DOHH2 (cell line): ENCODE results near the gene INHA.

Experiments
- H3F3A ChIP-seq: fragments of 200-600 bp; sonication (generic), shearing (Covaris generic); 2 replicates; pipeline ENCODE4 v1.6.0; 2016; ENCODE audit warnings: antibody characterized with exemption, mild to moderate bottlenecking; ENCODE audit not compliant: control insufficient read depth, insufficient read depth
- H3K27ac ChIP-seq: fragments of 200-600 bp; sonication (generic); 2 replicates; pipeline ENCODE4 v1.5.1; 2014; ENCODE audit warnings: low read depth, mild to moderate bottlenecking, low read length, moderate library complexity
- H3K27me3 ChIP-seq: fragments of 200-600 bp; sonication (generic); 2 replicates; pipeline ENCODE4 v1.6.1; 2014; ENCODE audit warnings: mild to moderate bottlenecking, low read length, mixed read lengths; ENCODE audit not compliant: control insufficient read depth
- H3K36me3 ChIP-seq: fragments of 200-600 bp; sonication (generic); 2 replicates; pipeline ENCODE4 v1.6.1; 2014; ENCODE audit warnings: mild to moderate bottlenecking, low read length, moderate library complexity, mixed read lengths; ENCODE audit not compliant: control insufficient read depth
- H3K4me1 ChIP-seq: fragments of 200-600 bp; sonication (generic); 2 replicates; pipeline ENCODE4 v1.6.1; 2014; ENCODE audit warnings: mild to moderate bottlenecking, low read length, mixed read lengths; ENCODE audit not compliant: control insufficient read depth
- H3K4me2 ChIP-seq: fragments of 200-600 bp; sonication (generic); 2 replicates; pipeline ENCODE4 v1.6.0; 2014; ENCODE audit warnings: mild to moderate bottlenecking, low read length, moderate library complexity
- H3K4me3 ChIP-seq: fragments of 200-600 bp; sonication (generic); 2 replicates; pipeline ENCODE4 v1.5.1; 2014; ENCODE audit warnings: mild to moderate bottlenecking, low read length, mixed read lengths
- H3K79me2 ChIP-seq: fragments of 200-600 bp; sonication (generic); 2 replicates; pipeline ENCODE4 v1.6.1; 2014; ENCODE audit warnings: mild to moderate bottlenecking, low read length, mixed read lengths; ENCODE audit not compliant: control insufficient read depth
- H3K9me2 ChIP-seq: fragments of 200-600 bp; sonication (generic); replicated peaks from 2 replicates; pipeline ENCODE4 v1.6.1; 2014; ENCODE audit warnings: mild to moderate bottlenecking, low read length, mixed read lengths; ENCODE audit not compliant: control insufficient read depth
- H3K9me3 ChIP-seq: fragments of 200-600 bp; sonication (generic); 2 replicates; pipeline ENCODE4 v1.6.1; 2014; ENCODE audit warnings: antibody characterized with exemption, low read length, mixed read lengths; ENCODE audit not compliant: control insufficient read depth, insufficient read depth
- H4K20me1 ChIP-seq: fragments of 200-600 bp; sonication (generic); 2 replicates; pipeline ENCODE4 v1.6.0; 2014; ENCODE audit warnings: low read depth, mild to moderate bottlenecking, antibody characterized with exemption, low read length, moderate library complexity; ENCODE audit not compliant: control insufficient read depth, insufficient read depth
- CTCF ChIP-seq: fragments of 200-600 bp; sonication (generic); IDR thresholded peaks from one replicate; pipeline ENCODE4 v1.5.1; 2014; ENCODE audit warnings: antibody characterized with exemption, mild to moderate bottlenecking, low read depth, low read length; ENCODE audit not compliant: poor library complexity, severe bottlenecking
- EZH2phosphoT487 ChIP-seq: fragments of 200-600 bp; sonication (generic); IDR thresholded peaks from 2 replicates; pipeline ENCODE4 v1.6.1; 2017; ENCODE audit warnings: borderline replicate concordance, mild to moderate bottlenecking, antibody characterized with exemption, low read length, moderate library complexity, mixed read lengths

Gene INHA

GRCh38 chr2:219556413-219556812, 15.7 kb upstream of the INHA start:
- no peaks in the 10 kb centered on the region for H3K36me3 ChIP-seq
- no peak overlapping the region for H3K4me2 ChIP-seq
- no peak overlapping the region for H3K27ac ChIP-seq
- no peaks in the 10 kb centered on the region for H3K9me2 ChIP-seq
- no peaks in the 10 kb centered on the region for H3K79me2 ChIP-seq
- no peak overlapping the region for H3K4me3 ChIP-seq
- TF ChIP-seq EZH2phosphoT487 = no peak
- no peak for TF ChIP-seq CTCF
- H3K9me3 ChIP-seq = no peaks in the 10 kb centered on the region
- no peaks in the 10 kb centered on the region for H3K27me3 ChIP-seq
- H3F3A ChIP-seq = no peaks in the 10 kb centered on the region
- no peaks in the 10 kb centered on the region for H3K4me1 ChIP-seq
- no peaks in the 10 kb centered on the region for H4K20me1 ChIP-seq

GRCh38 chr2:219557320-219557719, 14.8 kb upstream of the INHA start:
- Histone ChIP-seq H3K4me3 (no peak overlapping the region), H3K36me3 (no peaks in the 10 kb centered on the region), H4K20me1 (no peaks in the 10 kb centered on the region), H3K79me2 (no peaks in the 10 kb centered on the region), H3K9me2 (no peaks in the 10 kb centered on the region), H3K9me3 (no peaks in the 10 kb centered on the region), H3K4me2 (no peak overlapping the region), H3F3A (no peaks in the 10 kb centered on the region), H3K27me3 (no peaks in the 10 kb centered on the region), H3K4me1 (no peaks in the 10 kb centered on the region), H3K27ac (no peak overlapping the region)
- TF ChIP-seq EZH2phosphoT487 = no peak
- TF ChIP-seq CTCF = no peak

GRCh38 chr2:219557791-219558785, 14.0 kb upstream of the INHA start:
- Histone ChIP-seq H3K4me1 (no peaks in the 10 kb centered on the region), H3K4me2 (no peak overlapping the region), H3K27ac (no peak overlapping the region), H3K79me2 (no peaks in the 10 kb centered on the region), H3K4me3 (no peak overlapping the region), H3K9me2 (no peaks in the 10 kb centered on the region), H4K20me1 (no peaks in the 10 kb centered on the region), H3F3A (no peaks in the 10 kb centered on the region), H3K9me3 (no peaks in the 10 kb centered on the region), H3K36me3 (no peaks in the 10 kb centered on the region), H3K27me3 (no peaks in the 10 kb centered on the region)
- TF ChIP-seq CTCF (no peak), EZH2phosphoT487 (no peak)
